ENCODE measurements around the gene RAB8B. TPM values are rescaled to one million over a fixed set of nuclear protein-coding genes. Genes with fewer than 3 reads are reported as not detected.

The RAB8B gene
- total and polyA plus RNA-seq, 7 donors: 6.5 to 30.4 (median 21.7) TPM

DNA sequence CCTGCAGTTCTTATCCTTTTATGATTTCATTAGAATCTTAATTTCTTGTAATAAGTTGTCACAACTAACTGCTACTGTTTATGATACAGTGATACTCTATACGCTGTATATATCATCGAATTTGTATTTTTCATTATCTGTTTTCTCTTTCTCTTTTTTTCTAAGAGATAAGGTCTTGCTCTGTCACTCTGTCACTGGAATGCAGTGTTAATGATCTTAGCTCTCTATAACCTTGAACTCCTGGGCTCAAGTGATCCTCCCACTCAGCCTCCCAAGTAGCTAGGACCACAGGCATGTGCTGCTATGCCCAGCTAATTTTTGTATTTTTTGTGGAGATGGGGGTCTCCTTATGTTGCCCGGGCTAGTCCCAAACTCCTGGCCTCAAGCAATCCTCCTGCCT lies 102.8 kb downstream of the RAB8B start:
- WGBS, 2 donors: 92 to 93% methylated on average over 3 of the region's 3 CpGs
- H3K36me3 ChIP-seq: peaks cover 0 to 46% (median 2%) of the 10 kb centered on the region in 4 donors
- no peaks in the 10 kb centered on the region for H3K27me3 ChIP-seq
- peaks cover 0 to 9% (median 0%) of the 10 kb centered on the region in 4 donors for H3K4me1 ChIP-seq
- no peak for TF ChIP-seq POLR2A (IDR thresholded peaks at IDR 0.05)
- H3K27ac ChIP-seq: no peak overlapping the region
- no peaks in the 10 kb centered on the region for H3K9me3 ChIP-seq
- intact Hi-C loops (cut with DNase I): no loop called here
- no peak for DNase-seq
- no peak overlapping the region for H3K4me3 ChIP-seq

GRCh38 chr15:63292771-63293170 lies 103.4 kb downstream of the RAB8B start:
- peaks cover 0 to 44% (median 2%) of the 10 kb centered on the region in 4 donors for H3K36me3 ChIP-seq
- no peaks in the 10 kb centered on the region for H3K9me3 ChIP-seq
- WGBS, 2 donors: 90 to 96% methylated on average over 5 of the region's 5 CpGs
- no peak for TF ChIP-seq POLR2AphosphoS5 (IDR thresholded peaks at IDR 0.05)
- peaks cover 0 to 9% (median 0%) of the 10 kb centered on the region in 4 donors for H3K4me1 ChIP-seq
- no peak overlapping the region for H3K27ac ChIP-seq
- intact Hi-C loops (cut with DNase I): no loop called here
- H3K4me3 ChIP-seq: no peak overlapping the region
- DNase-seq: no peak
- no peaks in the 10 kb centered on the region for H3K27me3 ChIP-seq

DNA sequence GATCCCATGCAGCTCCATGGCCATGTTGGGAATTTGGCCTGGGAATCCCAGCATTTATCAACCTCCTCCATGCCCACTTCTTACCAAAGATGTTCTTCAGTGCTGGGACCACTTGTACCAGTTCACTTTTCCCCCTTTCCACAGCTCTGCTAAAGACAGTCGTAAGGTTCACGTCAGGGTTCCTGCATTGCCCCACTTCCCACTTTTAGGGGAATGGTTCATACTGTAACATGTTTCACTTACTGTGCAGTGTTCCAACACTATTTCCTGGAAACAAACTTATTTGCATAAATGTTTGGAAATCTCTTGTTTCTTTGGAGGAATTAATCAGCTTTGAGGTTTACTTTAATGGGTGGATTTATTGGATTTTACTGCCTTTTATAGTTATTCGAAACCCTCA lies 105.0 kb downstream of the RAB8B start:
- WGBS, 2 donors: 58 to 79% methylated on average over 3 of the region's 3 CpGs
- H3K27ac ChIP-seq: no peak overlapping the region
- H3K9me3 ChIP-seq: no peaks in the 10 kb centered on the region

DNA sequence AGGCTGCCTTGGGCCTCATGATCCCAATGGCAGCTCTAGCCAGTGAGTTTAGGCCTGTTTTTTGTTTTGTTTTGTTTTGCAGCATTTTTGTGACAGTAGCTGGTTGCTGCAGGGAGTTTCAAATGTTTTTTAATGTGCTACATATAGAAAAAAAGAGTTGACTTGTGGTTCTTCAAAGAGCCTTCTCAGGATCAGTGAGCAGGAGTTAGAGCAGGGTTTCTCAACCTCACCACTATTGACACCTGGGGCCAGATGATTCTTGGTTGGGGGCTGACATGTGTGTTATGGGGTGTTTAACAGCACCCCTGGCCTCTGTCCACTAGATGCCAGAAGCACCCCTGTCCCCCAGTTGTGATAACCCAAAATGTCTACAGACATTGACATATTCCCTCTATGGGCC lies 105.9 kb downstream of the RAB8B start:
- no peak for TF ChIP-seq POLR2AphosphoS5 (IDR thresholded peaks at IDR 0.05)
- TF ChIP-seq POLR2A (IDR thresholded peaks at IDR 0.05): no peak
- TF ChIP-seq EP300 (IDR thresholded peaks at IDR 0.05): no peak
- TF ChIP-seq, protein P1, sequence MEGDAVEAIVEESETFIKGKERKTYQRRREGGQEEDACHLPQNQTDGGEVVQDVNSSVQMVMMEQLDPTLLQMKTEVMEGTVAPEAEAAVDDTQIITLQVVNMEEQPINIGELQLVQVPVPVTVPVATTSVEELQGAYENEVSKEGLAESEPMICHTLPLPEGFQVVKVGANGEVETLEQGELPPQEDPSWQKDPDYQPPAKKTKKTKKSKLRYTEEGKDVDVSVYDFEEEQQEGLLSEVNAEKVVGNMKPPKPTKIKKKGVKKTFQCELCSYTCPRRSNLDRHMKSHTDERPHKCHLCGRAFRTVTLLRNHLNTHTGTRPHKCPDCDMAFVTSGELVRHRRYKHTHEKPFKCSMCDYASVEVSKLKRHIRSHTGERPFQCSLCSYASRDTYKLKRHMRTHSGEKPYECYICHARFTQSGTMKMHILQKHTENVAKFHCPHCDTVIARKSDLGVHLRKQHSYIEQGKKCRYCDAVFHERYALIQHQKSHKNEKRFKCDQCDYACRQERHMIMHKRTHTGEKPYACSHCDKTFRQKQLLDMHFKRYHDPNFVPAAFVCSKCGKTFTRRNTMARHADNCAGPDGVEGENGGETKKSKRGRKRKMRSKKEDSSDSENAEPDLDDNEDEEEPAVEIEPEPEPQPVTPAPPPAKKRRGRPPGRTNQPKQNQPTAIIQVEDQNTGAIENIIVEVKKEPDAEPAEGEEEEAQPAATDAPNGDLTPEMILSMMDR (IDR thresholded peaks at IDR 0.05): no peak
- intact Hi-C loops (cut with DNase I): no loop called here
- H3K27me3 ChIP-seq: no peaks in the 10 kb centered on the region
- no peak overlapping the region for H3K4me3 ChIP-seq
- H3K9me3 ChIP-seq: no peaks in the 10 kb centered on the region
- no peak for DNase-seq
- no peak overlapping the region for H3K27ac ChIP-seq
- peaks cover 0 to 9% (median 0%) of the 10 kb centered on the region in 4 donors for H3K4me1 ChIP-seq
- H3K36me3 ChIP-seq: peaks cover 0 to 46% (median 3%) of the 10 kb centered on the region in 4 donors

More for the DNA sequence above, 105.0 kb downstream of the RAB8B start:
- H3K36me3 ChIP-seq: peaks cover 0 to 46% (median 3%) of the 10 kb centered on the region in 4 donors
- intact Hi-C loops (cut with DNase I): no loop called here
- H3K27me3 ChIP-seq: no peaks in the 10 kb centered on the region
- peaks cover 0 to 9% (median 0%) of the 10 kb centered on the region in 4 donors for H3K4me1 ChIP-seq
- no peak overlapping the region for H3K4me3 ChIP-seq
- TF ChIP-seq, protein P1 (IDR thresholded peaks at IDR 0.05): no peak
- DNase-seq: no peak

DNA sequence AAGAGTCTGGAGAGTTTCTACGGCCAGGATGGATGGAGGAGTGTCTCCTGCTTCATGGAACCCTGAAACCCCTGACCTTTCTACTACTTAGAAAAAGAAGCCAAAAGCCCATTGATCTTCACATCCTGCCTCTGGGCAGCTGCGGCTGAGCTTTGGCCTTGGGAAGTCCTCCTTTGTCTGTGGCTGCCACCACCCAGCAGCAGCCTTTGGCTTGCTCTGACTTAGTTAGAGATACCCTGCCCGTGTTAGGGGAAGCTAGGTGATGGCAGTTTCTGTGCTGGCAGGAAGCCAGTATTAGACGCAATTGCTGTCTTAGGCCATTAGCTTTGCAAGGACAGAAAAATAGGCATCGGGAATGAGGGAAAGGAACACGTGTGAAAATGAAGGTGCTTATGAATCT lies 106.8 kb downstream of the RAB8B start:
- peaks cover 0 to 47% (median 3%) of the 10 kb centered on the region in 4 donors for H3K36me3 ChIP-seq
- H3K9me3 ChIP-seq: no peaks in the 10 kb centered on the region
- H3K27ac ChIP-seq: no peak overlapping the region
- no peaks in the 10 kb centered on the region for H3K27me3 ChIP-seq
- no peak overlapping the region for H3K4me3 ChIP-seq
- intact Hi-C loops (cut with DNase I): no loop called here
- DNase-seq: no peak
- TF ChIP-seq EP300 (IDR thresholded peaks at IDR 0.05) (no peak), POLR2A (IDR thresholded peaks at IDR 0.05) (no peak), POLR2AphosphoS5 (IDR thresholded peaks at IDR 0.05) (no peak)
- TF ChIP-seq, protein P1 (IDR thresholded peaks at IDR 0.05): no peak
- peaks cover 0 to 5% (median 0%) of the 10 kb centered on the region in 4 donors for H3K4me1 ChIP-seq
- 75 to 84% methylated on average over 6 of the region's 6 CpGs for WGBS, 2 donors

- no peak overlapping the region for H3K4me3 ChIP-seq
- H3K9me3 ChIP-seq: no peaks in the 10 kb centered on the region
- no peak for TF ChIP-seq EP300 (IDR thresholded peaks at IDR 0.05)
- TF ChIP-seq, protein P1 (IDR thresholded peaks at IDR 0.05): no peak
- WGBS, 2 donors: 89 to 91% methylated on average over 7 of the region's 7 CpGs
- H3K27ac ChIP-seq: no peak overlapping the region
- DNase-seq: no peak
- intact Hi-C loops (cut with DNase I): no loop called here
- H3K36me3 ChIP-seq: peaks cover 0 to 61% (median 11%) of the 10 kb centered on the region in 4 donors
- H3K4me1 ChIP-seq: no peaks in the 10 kb centered on the region
- no peaks in the 10 kb centered on the region for H3K27me3 ChIP-seq
These were observed 110.7 kb downstream of the RAB8B start for GRCh38 chr15:63299943-63300575.
